ENCODE measurements around the gene WDFY2.

WDFY2 gene

GRCh38 chr13:51681037-51681678 is 96.9 kb downstream of the WDFY2 start:
- no peak for DNase-seq (ENCODE audit: low spot score)
- no peak for TF ChIP-seq CTCF (IDR thresholded peaks at IDR 0.05; ENCODE audit: borderline replicate concordance, control extremely low read depth, extremely low read depth, insufficient read depth, missing control alignments)
- in situ Hi-C loops (cut with MboI; ENCODE audit: low sequenced_read_pairs, unreplicated experiment): no loop called here

- in situ Hi-C loops (cut with MboI; ENCODE audit: low sequenced_read_pairs, unreplicated experiment): no loop called here
- TF ChIP-seq CTCF (IDR thresholded peaks at IDR 0.05; ENCODE audit: borderline replicate concordance, control extremely low read depth, extremely low read depth, insufficient read depth, missing control alignments): no peak
- DNase-seq (ENCODE audit: low spot score): no peak
Measured at GRCh38 chr13:51682686-51683085, 98.4 kb downstream of the WDFY2 start.

GRCh38 chr13:51683597-51683996 is 99.3 kb downstream of the WDFY2 start:
- TF ChIP-seq CTCF (IDR thresholded peaks at IDR 0.05; ENCODE audit: borderline replicate concordance, control extremely low read depth, extremely low read depth, insufficient read depth, missing control alignments): no peak
- DNase-seq (ENCODE audit: low spot score): no peak
- in situ Hi-C loops (cut with MboI; ENCODE audit: low sequenced_read_pairs, unreplicated experiment): no loop called here

- in situ Hi-C loops (cut with MboI; ENCODE audit: low sequenced_read_pairs, unreplicated experiment): no loop called here
- no peak for DNase-seq (ENCODE audit: low spot score)
- TF ChIP-seq CTCF (IDR thresholded peaks at IDR 0.05; ENCODE audit: borderline replicate concordance, control extremely low read depth, extremely low read depth, insufficient read depth, missing control alignments): no peak
Measured at GRCh38 chr13:51684076-51684475, 99.8 kb downstream of the WDFY2 start.

GRCh38 chr13:51687947-51688714 is 103.9 kb downstream of the WDFY2 start:
- no peak for DNase-seq (ENCODE audit: low spot score)
- TF ChIP-seq CTCF (IDR thresholded peaks at IDR 0.05; ENCODE audit: borderline replicate concordance, control extremely low read depth, extremely low read depth, insufficient read depth, missing control alignments): no peak
- in situ Hi-C loops (cut with MboI; ENCODE audit: low sequenced_read_pairs, unreplicated experiment): no loop called here

GRCh38 chr13:51688937-51689662 is 104.8 kb downstream of the WDFY2 start:
- in situ Hi-C loops (cut with MboI; ENCODE audit: low sequenced_read_pairs, unreplicated experiment): no loop called here
- no peak for DNase-seq (ENCODE audit: low spot score)
- TF ChIP-seq CTCF (IDR thresholded peaks at IDR 0.05; ENCODE audit: borderline replicate concordance, control extremely low read depth, extremely low read depth, insufficient read depth, missing control alignments): no peak

Measured in GM13976 (cell line).